ENCODE data around the gene ABCC1.

DNA sequence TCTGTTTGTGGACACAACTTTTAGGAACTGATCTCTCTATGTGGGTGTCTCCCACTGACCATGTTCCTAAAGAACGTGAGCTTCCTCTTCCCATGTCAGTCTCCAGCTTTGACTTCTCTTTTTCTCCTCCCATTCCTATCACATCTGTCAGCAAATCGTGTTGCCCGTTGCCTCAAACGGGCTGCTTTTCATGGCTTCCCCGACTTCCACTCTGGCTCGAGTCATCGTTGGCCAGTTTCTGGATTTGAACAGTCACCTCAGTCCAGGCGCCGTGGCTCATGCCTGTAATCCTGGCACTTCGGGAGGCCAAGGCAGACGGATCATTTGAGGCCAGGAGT is 5.4 kb downstream of the ABCC1 start:
- TF ChIP-seq, protein P1, sequence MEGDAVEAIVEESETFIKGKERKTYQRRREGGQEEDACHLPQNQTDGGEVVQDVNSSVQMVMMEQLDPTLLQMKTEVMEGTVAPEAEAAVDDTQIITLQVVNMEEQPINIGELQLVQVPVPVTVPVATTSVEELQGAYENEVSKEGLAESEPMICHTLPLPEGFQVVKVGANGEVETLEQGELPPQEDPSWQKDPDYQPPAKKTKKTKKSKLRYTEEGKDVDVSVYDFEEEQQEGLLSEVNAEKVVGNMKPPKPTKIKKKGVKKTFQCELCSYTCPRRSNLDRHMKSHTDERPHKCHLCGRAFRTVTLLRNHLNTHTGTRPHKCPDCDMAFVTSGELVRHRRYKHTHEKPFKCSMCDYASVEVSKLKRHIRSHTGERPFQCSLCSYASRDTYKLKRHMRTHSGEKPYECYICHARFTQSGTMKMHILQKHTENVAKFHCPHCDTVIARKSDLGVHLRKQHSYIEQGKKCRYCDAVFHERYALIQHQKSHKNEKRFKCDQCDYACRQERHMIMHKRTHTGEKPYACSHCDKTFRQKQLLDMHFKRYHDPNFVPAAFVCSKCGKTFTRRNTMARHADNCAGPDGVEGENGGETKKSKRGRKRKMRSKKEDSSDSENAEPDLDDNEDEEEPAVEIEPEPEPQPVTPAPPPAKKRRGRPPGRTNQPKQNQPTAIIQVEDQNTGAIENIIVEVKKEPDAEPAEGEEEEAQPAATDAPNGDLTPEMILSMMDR (conservative IDR thresholded peaks at IDR 0.05 in 1 of 2, IDR thresholded peaks at IDR 0.05 in 1 of 2; ENCODE audit: low read depth in 1 of 2, low read length in 2 of 2) = no peak
- TF ChIP-seq EZH2 (IDR thresholded peaks at IDR 0.05; ENCODE audit: low read length, missing control alignments) = no peak
